Endothelial cell of umbilical vein (primary cell): ENCODE results near the gene DCC.

Experiments
- CTCF ChIP-seq, 2 donors: IDR thresholded peaks; 1 replicate in 1 of 2; 2 replicates in 1 of 2; pipeline ENCODE4 v1.5.1; 2011; ENCODE audit warnings: low read length in 2 of 2, mild to moderate bottlenecking in 2 of 2, moderate library complexity in 2 of 2, control low read depth in 1 of 2, inconsistent platforms in 1 of 2, low read depth in 1 of 2; ENCODE audit not compliant: insufficient read depth in 1 of 2; ENCODE audit errors: extremely low read depth in 1 of 2
- EZH2 ChIP-seq: IDR thresholded peaks from 2 replicates; pipeline ENCODE4 v1.6.1; 2012; ENCODE audit warnings: borderline replicate concordance, low read depth, mild to moderate bottlenecking, moderate library complexity, low read length, inconsistent platforms; ENCODE audit not compliant: severe bottlenecking
- FOS ChIP-seq: IDR thresholded peaks from 2 replicates; pipeline ENCODE4 v1.6.1; 2011; ENCODE audit warnings: mild to moderate bottlenecking, low read length, moderate library complexity, borderline replicate concordance; ENCODE audit not compliant: insufficient read depth
- GATA2 ChIP-seq: IDR thresholded peaks from 2 replicates; pipeline ENCODE4 v1.7.0; 2011; ENCODE audit warnings: low read depth, mild to moderate bottlenecking, moderate library complexity, mixed read lengths, low read length; ENCODE audit not compliant: insufficient read length, insufficient read depth
- JUN ChIP-seq: IDR thresholded peaks from 2 replicates; pipeline ENCODE4 v1.6.1; 2011; ENCODE audit warnings: borderline replicate concordance, low read depth; ENCODE audit not compliant: insufficient read length, insufficient read depth
- MAX ChIP-seq: IDR thresholded peaks from 2 replicates; pipeline ENCODE4 v1.6.1; 2011; ENCODE audit not compliant: insufficient read depth, insufficient read length
- MYC ChIP-seq: IDR thresholded peaks from one replicate; pipeline ENCODE4 v1.6.1; 2011; ENCODE audit warnings: mild to moderate bottlenecking, low read depth, low read length
- POLR2A ChIP-seq: IDR thresholded peaks from 2 replicates; pipeline ENCODE4 v1.6.1; 2012; ENCODE audit warnings: low read depth, mild to moderate bottlenecking, control low read depth, low read length
- POLR2AphosphoS5 ChIP-seq: IDR thresholded peaks from 2 replicates; pipeline ENCODE4 v1.6.1; 2012; ENCODE audit warnings: low read depth, mild to moderate bottlenecking, control low read depth, low read length, moderate library complexity; ENCODE audit not compliant: insufficient read depth

- TF ChIP-seq POLR2A = no peak
- no peak for TF ChIP-seq CTCF (IDR thresholded peaks at IDR 0.05; ENCODE audit: extremely low read depth in 1 of 2, insufficient read depth in 1 of 2, low read depth in 1 of 2, low read length in 2 of 2)
- no peak for TF ChIP-seq POLR2AphosphoS5
- TF ChIP-seq FOS = no peak
- no peak for TF ChIP-seq MYC
- no peak for TF ChIP-seq EZH2
- TF ChIP-seq MAX = no peak
- TF ChIP-seq JUN = no peak
- no peak for TF ChIP-seq GATA2
These were observed 272.4 kb downstream of the DCC start for GRCh38 chr18:52612406-52612805.
